GM23248 (cell line): Measurements from ENCODE around the gene ATP10A. TPM values are rescaled to one million over a fixed set of nuclear protein-coding genes. Genes with fewer than 3 reads are reported as not detected.
A peak's percentile ranks its signal among the peaks of the same experiment; 100 is the strongest.

Experiments
- DNase-seq: peaks from one replicate; pipeline ENCODE4 v3.0.0-alpha.2; 2015
- H2AFZ ChIP-seq: fragments of 200-600 bp; sonication (generic); 2 replicates; pipeline ENCODE4 v1.6.1; 2016; ENCODE audit warnings: antibody characterized with exemption
- H3F3A ChIP-seq: fragments of 200-600 bp; sonication (generic); 2 replicates; pipeline ENCODE4 v1.6.1; 2016; ENCODE audit warnings: mild to moderate bottlenecking, antibody characterized with exemption, mixed run types; ENCODE audit not compliant: insufficient read depth
- H3K27ac ChIP-seq: fragments of 200-600 bp; sonication (generic); 2 replicates; pipeline ENCODE4 v1.5.1; 2016; ENCODE audit warnings: mild to moderate bottlenecking
- H3K27me3 ChIP-seq: fragments of 200-600 bp; sonication (generic); replicated peaks from 2 replicates; pipeline ENCODE4 v1.6.1; 2016; ENCODE audit warnings: mild to moderate bottlenecking; ENCODE audit not compliant: insufficient read depth
- H3K36me3 ChIP-seq: fragments of 200-600 bp; sonication (generic); 2 replicates; pipeline ENCODE4 v1.6.1; 2016; ENCODE audit warnings: low read depth, mild to moderate bottlenecking
- H3K4me1 ChIP-seq: fragments of 200-600 bp; sonication (generic); 2 replicates; pipeline ENCODE4 v1.6.1; 2016; ENCODE audit warnings: mild to moderate bottlenecking; ENCODE audit not compliant: insufficient read depth
- H3K4me2 ChIP-seq: fragments of 200-600 bp; sonication (generic); one replicate; pipeline ENCODE4 v1.6.1; 2016; ENCODE audit warnings: mild to moderate bottlenecking; ENCODE audit not compliant: unreplicated experiment
- H3K4me3 ChIP-seq: fragments of 200-600 bp; sonication (generic); 2 replicates; pipeline ENCODE4 v1.5.1; 2016; ENCODE audit warnings: mild to moderate bottlenecking
- H3K79me2 ChIP-seq: fragments of 200-600 bp; sonication (generic); 2 replicates; pipeline ENCODE4 v1.6.1; 2016; ENCODE audit warnings: mild to moderate bottlenecking; ENCODE audit not compliant: insufficient read depth
- H3K9ac ChIP-seq: fragments of 200-600 bp; sonication (generic); 2 replicates; pipeline ENCODE4 v1.6.1; 2016; ENCODE audit warnings: mild to moderate bottlenecking
- H3K9me2 ChIP-seq: fragments of 200-600 bp; sonication (generic); 2 replicates; pipeline ENCODE4 v1.6.1; 2016; ENCODE audit warnings: mixed run types, mild to moderate bottlenecking, moderate library complexity; ENCODE audit not compliant: insufficient read depth
- H3K9me3 ChIP-seq: fragments of 200-600 bp; sonication (generic); one replicate; pipeline ENCODE4 v1.6.1; 2017; ENCODE audit warnings: low read depth
- H4K20me1 ChIP-seq: fragments of 200-600 bp; sonication (generic); 2 replicates; pipeline ENCODE4 v1.6.0; 2016; ENCODE audit not compliant: insufficient read depth
- EZH2 ChIP-seq: fragments of 200-600 bp; sonication (generic); IDR thresholded peaks from 2 replicates; pipeline ENCODE4 v1.6.1; 2018; ENCODE audit warnings: antibody characterized with exemption, mild to moderate bottlenecking; ENCODE audit not compliant: insufficient read depth, poor library complexity, severe bottlenecking
- EZH2phosphoT487 ChIP-seq: fragments of 200-600 bp; sonication (generic); IDR thresholded peaks from 2 replicates; pipeline ENCODE4 v1.6.1; 2018; ENCODE audit warnings: antibody characterized with exemption, moderate library complexity, mild to moderate bottlenecking, low read depth; ENCODE audit not compliant: insufficient read depth
- WGBS, 2 experiments: methylation state at CpG; one replicate each; pipeline ENCODE4 v1.1.6; 2015 to 2017; ENCODE audit warnings: low lambda C conversion rate in 2 of 2, low coverage in 1 of 2; ENCODE audit errors: missing lambda C conversion rate in 2 of 2; 5-methylcytosine and 5-hydroxymethylcytosine counted together
- in situ Hi-C: fragments of 300-500 bp; cut with MboI; formaldehyde crosslinking; loops from 2 replicates; pipeline ENCODE4 v1.15.0; 2020
- polyA plus RNA-seq: library from polyadenylated mRNA; unstranded; fragments of >200 nt; fragmentation: Nextera tagmentation; extraction: Ambion mirVana; gene quantifications from 2 replicates; pipeline ENCODE4 v1.2.1, GENCODE V29; 2016
- total RNA-seq: library from RNA; depleted of rRNA; stranded (reverse); fragments of >200 nt; shearing (Covaris generic); gene quantifications from 2 replicates; pipeline ENCODE4 v1.2.3, GENCODE V29; 2014

ATP10A gene
- total and polyA plus RNA-seq, 2 experiments from 2014 or later: 20.4 to 64.1 TPM

DNA sequence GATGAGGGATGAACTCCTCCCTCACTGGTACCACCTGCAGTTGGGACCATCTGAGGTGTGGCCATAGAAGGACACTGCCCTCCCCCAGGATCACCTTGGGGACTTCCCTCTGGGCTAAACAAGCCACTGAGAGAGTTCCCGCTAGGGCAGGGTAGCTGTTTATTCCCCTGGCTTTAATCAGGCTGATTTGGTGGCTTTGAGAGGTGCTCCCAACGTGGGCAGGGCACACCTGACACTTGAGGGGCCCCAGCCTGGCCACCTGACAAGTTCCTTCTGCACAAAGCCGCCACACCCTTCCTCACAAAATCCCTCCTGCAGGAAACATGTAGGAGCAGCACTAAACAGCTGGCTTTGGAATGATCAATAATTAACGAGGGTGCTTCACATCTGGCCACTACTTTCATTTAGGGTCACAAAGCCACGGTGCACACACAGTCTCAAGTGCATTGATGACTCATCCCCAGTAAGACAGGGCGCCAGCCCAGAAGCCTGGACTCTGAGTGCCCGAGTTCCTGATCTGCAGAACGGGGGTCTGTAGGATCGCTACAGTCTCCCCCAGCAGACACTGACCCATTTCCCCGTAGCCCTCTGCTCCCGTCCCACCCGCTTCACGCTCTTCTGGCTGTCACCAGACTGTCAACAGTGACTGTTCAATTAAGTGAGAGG lies 75.1 kb downstream of the ATP10A start:
- Histone ChIP-seq H3K4me3 (peak overlapping the region; percentile 42), H3K9me2 (no peaks in the 10 kb centered on the region), H2AFZ (no peak overlapping the region), H3K27me3 (no peaks in the 10 kb centered on the region), H3K9me3 (no peaks in the 10 kb centered on the region), H3K9ac (peak overlapping the region; percentile 85), H3F3A (peaks cover 76% of the 10 kb centered on the region), H3K27ac (peak overlapping the region; percentile 99), H3K4me1 (peaks cover 80% of the 10 kb centered on the region), H3K36me3 (no peaks in the 10 kb centered on the region), H3K4me2 (peak overlapping the region; percentile 71), H4K20me1 (no peaks in the 10 kb centered on the region), H3K79me2 (peaks cover 62% of the 10 kb centered on the region)
- in situ Hi-C loops: no loop called here
- peak; percentile 93 for DNase-seq
- TF ChIP-seq EZH2 (no peak), EZH2phosphoT487 (no peak)
- 12 to 17% methylated on average over 13 of the region's 13 CpGs for WGBS, 2 experiments

DNA sequence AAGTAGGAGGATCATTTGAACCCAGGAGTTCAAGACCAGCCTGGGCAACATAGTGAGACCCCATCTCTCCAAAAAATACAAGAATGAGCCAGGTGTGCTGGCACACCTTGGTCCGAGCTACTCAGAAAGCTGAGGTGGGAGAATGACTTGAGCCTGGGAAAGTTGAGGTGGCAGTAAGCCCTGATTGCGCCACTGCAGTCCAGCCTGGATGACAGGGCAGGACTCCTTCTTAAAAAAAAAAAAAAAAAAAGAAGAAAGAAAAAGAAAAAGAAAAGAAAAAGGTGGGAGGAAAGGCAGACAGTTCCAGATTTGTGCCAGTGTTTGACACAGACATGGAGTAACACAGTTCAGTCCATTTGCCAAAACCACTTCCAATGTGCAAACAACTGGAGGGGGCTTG lies 75.7 kb downstream of the ATP10A start:
- 69 to 93% methylated on average over 2 of the region's 2 CpGs for WGBS, 2 experiments
- TF ChIP-seq EZH2phosphoT487 (no peak), EZH2 (no peak)

DNA sequence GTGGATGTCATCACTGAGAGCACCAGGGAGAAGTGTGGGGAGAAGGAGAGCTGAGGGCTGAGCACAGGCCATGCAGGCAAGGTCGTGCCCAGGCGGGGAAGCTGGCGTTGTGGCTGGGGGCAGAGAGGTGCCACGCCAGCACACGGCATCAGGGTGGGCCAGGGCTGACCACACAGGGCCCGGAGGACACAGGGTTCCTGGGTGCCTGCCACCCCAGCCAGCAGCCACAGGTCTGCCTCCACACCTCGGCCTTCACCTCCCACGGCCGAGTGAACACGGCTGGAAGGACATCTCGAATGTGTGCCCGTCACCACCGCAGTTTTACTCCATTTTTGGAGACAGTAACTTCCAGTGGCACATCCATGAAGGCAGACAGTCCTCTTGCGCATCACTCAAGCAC lies 77.1 kb downstream of the ATP10A start:
- peak overlapping the region; percentile 68 for H3K4me2 ChIP-seq
- DNase-seq: no peak
- H3K36me3 ChIP-seq: no peaks in the 10 kb centered on the region
- 91% methylated on average over 12 to 14 of the region's 14 CpGs for WGBS, 2 experiments
- H3K9me2 ChIP-seq: no peaks in the 10 kb centered on the region
- no peak overlapping the region for H2AFZ ChIP-seq
- TF ChIP-seq EZH2 (no peak), EZH2phosphoT487 (no peak)
- H3K79me2 ChIP-seq: peaks cover 63% of the 10 kb centered on the region
- H3K27ac ChIP-seq: peak overlapping the region; percentile 99
- in situ Hi-C loops: no loop called here
- H3K4me1 ChIP-seq: peaks cover 79% of the 10 kb centered on the region
- H3K4me3 ChIP-seq: no peak overlapping the region; the same call in 1 of the 2 replicates
- H4K20me1 ChIP-seq: no peaks in the 10 kb centered on the region
- peak overlapping the region; percentile 86 for H3K9ac ChIP-seq
- H3K27me3 ChIP-seq: no peaks in the 10 kb centered on the region
- H3F3A ChIP-seq: peaks cover 80% of the 10 kb centered on the region
- H3K9me3 ChIP-seq: no peaks in the 10 kb centered on the region

More for the DNA sequence above, 75.7 kb downstream of the ATP10A start:
- DNase-seq: peak; percentile 71
- Histone ChIP-seq H3K4me2 (peak overlapping the region; percentile 71), H3K4me1 (peaks cover 86% of the 10 kb centered on the region), H3F3A (peaks cover 82% of the 10 kb centered on the region), H3K36me3 (no peaks in the 10 kb centered on the region), H4K20me1 (no peaks in the 10 kb centered on the region), H3K4me3 (no peak overlapping the region), H3K79me2 (peaks cover 62% of the 10 kb centered on the region), H3K27me3 (no peaks in the 10 kb centered on the region), H3K27ac (peak overlapping the region; percentile 99), H3K9me2 (no peaks in the 10 kb centered on the region), H3K9me3 (no peaks in the 10 kb centered on the region), H2AFZ (no peak overlapping the region), H3K9ac (peak overlapping the region; percentile 85)
- in situ Hi-C loops: no loop called here

DNA sequence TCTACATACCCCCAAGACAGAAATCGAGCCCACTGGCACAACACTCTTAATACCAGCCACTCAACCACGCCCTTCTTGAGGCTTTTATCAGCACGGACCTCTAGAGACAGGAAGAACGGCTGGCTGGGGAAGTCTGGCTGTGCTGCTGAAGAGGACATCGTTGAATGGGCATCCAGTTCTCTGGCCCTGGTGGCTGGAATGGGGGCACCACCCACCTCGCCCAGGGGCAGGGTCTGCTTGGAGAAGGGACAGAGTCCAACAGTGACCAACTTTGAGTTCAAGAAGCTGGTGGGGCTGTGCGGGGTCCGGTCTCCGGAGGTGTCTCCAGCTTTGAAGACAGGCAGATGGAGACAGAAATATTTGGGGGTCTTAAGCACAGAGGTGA lies 77.5 kb downstream of the ATP10A start:
- no peaks in the 10 kb centered on the region for H4K20me1 ChIP-seq
- H3F3A ChIP-seq: peaks cover 76% of the 10 kb centered on the region
- in situ Hi-C loops: no loop called here
- peak overlapping the region; percentile 86 for H3K9ac ChIP-seq
- peaks cover 67% of the 10 kb centered on the region for H3K79me2 ChIP-seq
- H3K9me3 ChIP-seq: no peaks in the 10 kb centered on the region
- no peaks in the 10 kb centered on the region for H3K9me2 ChIP-seq
- TF ChIP-seq EZH2 (no peak), EZH2phosphoT487 (no peak)
- no peaks in the 10 kb centered on the region for H3K27me3 ChIP-seq
- H3K4me3 ChIP-seq: peak overlapping the region; percentile 20; the same call in 1 of the 2 replicates
- DNase-seq: no peak
- H3K4me1 ChIP-seq: peaks cover 74% of the 10 kb centered on the region
- no peak overlapping the region for H2AFZ ChIP-seq
- H3K36me3 ChIP-seq: no peaks in the 10 kb centered on the region
- 27 to 32% methylated on average over 8 to 9 of the region's 9 CpGs for WGBS, 2 experiments
- H3K27ac ChIP-seq: peak overlapping the region; percentile 99
- peak overlapping the region; percentile 68 for H3K4me2 ChIP-seq
